AG09309 (cell line): ENCODE data around the gene FOSL2.

Source experiments
- DNase-seq: peaks from one replicate; pipeline ENCODE4 v3.0.0-alpha.2; 2010; ENCODE audit warnings: low read depth
- H3K4me3 ChIP-seq: 2 replicates; pipeline ENCODE4 v1.5.1; 2011; ENCODE audit warnings: mild to moderate bottlenecking, low read depth, low read length, moderate library complexity; ENCODE audit not compliant: control insufficient read depth
- TF ChIP-seq, protein P1 (sequence below): IDR thresholded peaks from 2 replicates; pipeline ENCODE4 v1.5.1; 2011; ENCODE audit warnings: mild to moderate bottlenecking, low read depth, low read length, inconsistent platforms; ENCODE audit not compliant: insufficient read depth, control insufficient read depth; ENCODE audit errors: missing control alignments

FOSL2 gene

GRCh38 chr2:28445448-28446258 is 53.0 kb downstream of the FOSL2 start:
- TF ChIP-seq, protein P1, sequence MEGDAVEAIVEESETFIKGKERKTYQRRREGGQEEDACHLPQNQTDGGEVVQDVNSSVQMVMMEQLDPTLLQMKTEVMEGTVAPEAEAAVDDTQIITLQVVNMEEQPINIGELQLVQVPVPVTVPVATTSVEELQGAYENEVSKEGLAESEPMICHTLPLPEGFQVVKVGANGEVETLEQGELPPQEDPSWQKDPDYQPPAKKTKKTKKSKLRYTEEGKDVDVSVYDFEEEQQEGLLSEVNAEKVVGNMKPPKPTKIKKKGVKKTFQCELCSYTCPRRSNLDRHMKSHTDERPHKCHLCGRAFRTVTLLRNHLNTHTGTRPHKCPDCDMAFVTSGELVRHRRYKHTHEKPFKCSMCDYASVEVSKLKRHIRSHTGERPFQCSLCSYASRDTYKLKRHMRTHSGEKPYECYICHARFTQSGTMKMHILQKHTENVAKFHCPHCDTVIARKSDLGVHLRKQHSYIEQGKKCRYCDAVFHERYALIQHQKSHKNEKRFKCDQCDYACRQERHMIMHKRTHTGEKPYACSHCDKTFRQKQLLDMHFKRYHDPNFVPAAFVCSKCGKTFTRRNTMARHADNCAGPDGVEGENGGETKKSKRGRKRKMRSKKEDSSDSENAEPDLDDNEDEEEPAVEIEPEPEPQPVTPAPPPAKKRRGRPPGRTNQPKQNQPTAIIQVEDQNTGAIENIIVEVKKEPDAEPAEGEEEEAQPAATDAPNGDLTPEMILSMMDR: no peak
- H3K4me3 ChIP-seq: no peak overlapping the region
- peak; percentile 91 for DNase-seq

DNA sequence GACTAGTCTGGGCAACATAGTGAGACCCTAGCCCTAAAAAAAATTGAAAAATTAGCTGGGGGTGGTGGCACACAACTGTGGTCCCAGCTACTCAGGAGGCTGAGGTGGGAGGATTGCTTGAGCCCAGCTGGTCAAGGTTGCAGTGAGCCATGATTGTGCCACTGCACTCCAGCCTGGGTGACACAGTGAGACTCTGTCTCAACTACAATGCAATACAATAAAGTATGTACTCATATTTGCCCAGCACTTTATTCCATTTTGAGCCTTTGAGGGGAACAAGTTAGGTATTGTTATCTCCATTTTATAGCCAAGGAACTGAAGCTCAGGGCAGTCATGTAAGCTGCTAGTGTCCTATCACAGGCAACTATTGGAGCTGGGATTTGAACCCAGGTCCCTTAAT is 53.9 kb downstream of the FOSL2 start:
- H3K4me3 ChIP-seq: no peak overlapping the region
- TF ChIP-seq, protein P1: no peak
- no peak for DNase-seq

GRCh38 chr2:28447086-28447485 is 54.4 kb downstream of the FOSL2 start:
- no peak overlapping the region for H3K4me3 ChIP-seq
- DNase-seq: no peak
- TF ChIP-seq, protein P1: no peak

DNA sequence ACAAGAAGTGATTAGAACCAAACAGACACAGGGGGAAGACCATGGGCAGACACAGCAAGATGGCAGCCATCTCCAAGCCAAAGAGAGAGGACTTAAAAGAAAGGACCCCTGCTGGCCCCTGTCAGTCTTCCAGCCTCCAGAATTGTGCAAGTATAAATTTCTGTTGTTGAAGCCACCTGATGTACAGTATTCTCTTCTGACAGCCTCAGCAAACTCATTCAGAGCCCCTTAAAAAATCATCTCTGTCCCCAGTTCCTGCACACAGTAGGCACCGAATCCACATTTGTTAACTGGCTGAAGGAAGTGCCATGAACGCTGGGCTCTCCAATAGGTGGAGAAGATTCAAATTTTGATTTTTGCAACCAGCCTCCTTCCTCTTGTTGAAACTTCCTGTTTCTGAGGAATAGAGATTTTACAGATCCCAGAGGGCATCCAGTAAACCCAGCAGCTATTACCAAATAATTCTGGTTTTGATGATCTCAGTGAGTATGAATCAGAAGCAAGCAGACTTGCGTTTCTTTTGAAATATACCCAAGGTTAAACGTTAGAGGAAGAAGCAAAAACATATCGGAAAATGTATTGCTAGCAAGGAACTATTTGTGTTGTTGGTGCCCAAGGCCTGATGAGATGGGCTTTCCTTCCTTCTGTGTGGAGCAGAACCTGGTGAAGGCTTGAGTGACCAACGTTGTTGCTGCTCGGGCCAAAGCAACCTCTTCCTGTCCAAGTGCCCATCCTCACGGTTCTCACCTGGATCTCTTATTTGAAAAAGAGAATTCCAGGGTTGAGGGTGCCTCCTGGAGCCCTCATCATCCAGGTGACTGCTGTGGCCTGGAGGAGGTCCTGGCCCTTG is 55.5 kb downstream of the FOSL2 start:
- H3K4me3 ChIP-seq: no peak overlapping the region
- peak; percentile 87 for DNase-seq
- TF ChIP-seq, protein P1: no peak

GRCh38 chr2:28448793-28449100 is 56.1 kb downstream of the FOSL2 start:
- no peak overlapping the region for H3K4me3 ChIP-seq
- TF ChIP-seq, protein P1: no peak
- DNase-seq: no peak

GRCh38 chr2:28449126-28449487 is 56.4 kb downstream of the FOSL2 start:
- TF ChIP-seq, protein P1: no peak
- H3K4me3 ChIP-seq: no peak overlapping the region
- DNase-seq: no peak
